ENCODE measurements around the gene TRERF1.

- TF ChIP-seq CTCF (IDR thresholded peaks at IDR 0.05) (no peak), TEAD4 (CRISPR knock-in tag; IDR thresholded peaks at IDR 0.05) (no peak), TEAD1 (CRISPR knock-in tag; IDR thresholded peaks at IDR 0.05) (no peak), AFF4 (CRISPR knock-in tag; IDR thresholded peaks at IDR 0.05; ENCODE audit: borderline replicate concordance) (no peak)
- TF ChIP-seq, protein P1, sequence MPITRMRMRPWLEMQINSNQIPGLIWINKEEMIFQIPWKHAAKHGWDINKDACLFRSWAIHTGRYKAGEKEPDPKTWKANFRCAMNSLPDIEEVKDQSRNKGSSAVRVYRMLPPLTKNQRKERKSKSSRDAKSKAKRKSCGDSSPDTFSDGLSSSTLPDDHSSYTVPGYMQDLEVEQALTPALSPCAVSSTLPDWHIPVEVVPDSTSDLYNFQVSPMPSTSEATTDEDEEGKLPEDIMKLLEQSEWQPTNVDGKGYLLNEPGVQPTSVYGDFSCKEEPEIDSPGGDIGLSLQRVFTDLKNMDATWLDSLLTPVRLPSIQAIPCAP (CRISPR knock-in tag; IDR thresholded peaks at IDR 0.05) = no peak
These were observed 4.7 kb downstream of the TRERF1 start for GRCh38 chr6:42446996-42447395.

All from WTC11 (cell line).